ENCODE data around the gene PEX14.

PEX14 gene

GRCh38 chr1:10632691-10633090 is 157.9 kb downstream of the PEX14 start:
- no peak for DNase-seq (ENCODE audit: low read depth)
- TF ChIP-seq, protein P1, sequence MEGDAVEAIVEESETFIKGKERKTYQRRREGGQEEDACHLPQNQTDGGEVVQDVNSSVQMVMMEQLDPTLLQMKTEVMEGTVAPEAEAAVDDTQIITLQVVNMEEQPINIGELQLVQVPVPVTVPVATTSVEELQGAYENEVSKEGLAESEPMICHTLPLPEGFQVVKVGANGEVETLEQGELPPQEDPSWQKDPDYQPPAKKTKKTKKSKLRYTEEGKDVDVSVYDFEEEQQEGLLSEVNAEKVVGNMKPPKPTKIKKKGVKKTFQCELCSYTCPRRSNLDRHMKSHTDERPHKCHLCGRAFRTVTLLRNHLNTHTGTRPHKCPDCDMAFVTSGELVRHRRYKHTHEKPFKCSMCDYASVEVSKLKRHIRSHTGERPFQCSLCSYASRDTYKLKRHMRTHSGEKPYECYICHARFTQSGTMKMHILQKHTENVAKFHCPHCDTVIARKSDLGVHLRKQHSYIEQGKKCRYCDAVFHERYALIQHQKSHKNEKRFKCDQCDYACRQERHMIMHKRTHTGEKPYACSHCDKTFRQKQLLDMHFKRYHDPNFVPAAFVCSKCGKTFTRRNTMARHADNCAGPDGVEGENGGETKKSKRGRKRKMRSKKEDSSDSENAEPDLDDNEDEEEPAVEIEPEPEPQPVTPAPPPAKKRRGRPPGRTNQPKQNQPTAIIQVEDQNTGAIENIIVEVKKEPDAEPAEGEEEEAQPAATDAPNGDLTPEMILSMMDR (conservative IDR thresholded peaks at IDR 0.05; ENCODE audit: low read depth, low read length), result no peak

GRCh38 chr1:10633416-10633815 is 158.7 kb downstream of the PEX14 start:
- no peak overlapping the region for H3K4me3 ChIP-seq (ENCODE audit: low read length)
- DNase-seq (ENCODE audit: low read depth), result no peak
- TF ChIP-seq, protein P1 (conservative IDR thresholded peaks at IDR 0.05; ENCODE audit: low read depth, low read length), result no peak

More at GRCh38 chr1:10632691-10633090, 157.9 kb downstream of the PEX14 start:
- no peak overlapping the region for H3K4me3 ChIP-seq (ENCODE audit: low read length)

- no peak overlapping the region for H3K4me3 ChIP-seq (ENCODE audit: low read length)
- TF ChIP-seq, protein P1 (conservative IDR thresholded peaks at IDR 0.05; ENCODE audit: low read depth, low read length), result no peak
- DNase-seq (ENCODE audit: low read depth), result no peak
Measured at GRCh38 chr1:10634075-10634427, 159.3 kb downstream of the PEX14 start.

DNA sequence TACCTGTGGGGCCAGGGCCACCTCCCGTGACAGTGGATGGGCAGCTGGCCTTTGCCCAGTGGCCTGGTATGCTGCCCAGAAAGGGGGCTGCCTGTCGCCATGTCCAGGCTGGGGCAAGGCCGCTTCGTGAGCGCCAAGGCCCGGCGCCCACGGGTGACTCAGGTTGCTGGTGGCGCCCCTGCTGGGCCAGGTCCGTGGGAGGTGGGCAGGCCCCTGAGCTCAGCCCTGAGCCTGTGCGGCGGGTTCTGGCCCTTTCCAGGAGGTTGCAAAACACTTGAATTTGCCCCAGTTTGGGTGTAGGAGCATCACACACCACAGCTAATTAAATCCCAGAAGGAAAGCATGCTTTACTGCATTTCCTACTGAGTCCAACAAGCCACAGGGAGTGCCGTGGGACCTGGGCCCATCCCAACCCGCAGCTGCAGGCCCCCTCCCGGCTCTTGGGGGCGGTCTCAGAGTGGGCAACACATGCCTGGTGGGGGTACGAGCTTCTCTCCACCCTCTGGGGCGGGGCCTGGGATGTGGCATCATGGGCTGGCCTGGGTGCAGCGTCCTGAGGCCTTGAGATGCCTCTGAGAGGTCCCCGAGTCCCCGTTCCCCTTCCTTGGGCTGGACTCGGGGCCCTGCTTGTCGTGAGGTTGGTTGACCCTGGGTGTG is 159.8 kb downstream of the PEX14 start:
- DNase-seq (ENCODE audit: low read depth), result no peak
- H3K4me3 ChIP-seq (ENCODE audit: low read length), result no peak overlapping the region
- TF ChIP-seq, protein P1 (conservative IDR thresholded peaks at IDR 0.05; ENCODE audit: low read depth, low read length), result no peak

DNA sequence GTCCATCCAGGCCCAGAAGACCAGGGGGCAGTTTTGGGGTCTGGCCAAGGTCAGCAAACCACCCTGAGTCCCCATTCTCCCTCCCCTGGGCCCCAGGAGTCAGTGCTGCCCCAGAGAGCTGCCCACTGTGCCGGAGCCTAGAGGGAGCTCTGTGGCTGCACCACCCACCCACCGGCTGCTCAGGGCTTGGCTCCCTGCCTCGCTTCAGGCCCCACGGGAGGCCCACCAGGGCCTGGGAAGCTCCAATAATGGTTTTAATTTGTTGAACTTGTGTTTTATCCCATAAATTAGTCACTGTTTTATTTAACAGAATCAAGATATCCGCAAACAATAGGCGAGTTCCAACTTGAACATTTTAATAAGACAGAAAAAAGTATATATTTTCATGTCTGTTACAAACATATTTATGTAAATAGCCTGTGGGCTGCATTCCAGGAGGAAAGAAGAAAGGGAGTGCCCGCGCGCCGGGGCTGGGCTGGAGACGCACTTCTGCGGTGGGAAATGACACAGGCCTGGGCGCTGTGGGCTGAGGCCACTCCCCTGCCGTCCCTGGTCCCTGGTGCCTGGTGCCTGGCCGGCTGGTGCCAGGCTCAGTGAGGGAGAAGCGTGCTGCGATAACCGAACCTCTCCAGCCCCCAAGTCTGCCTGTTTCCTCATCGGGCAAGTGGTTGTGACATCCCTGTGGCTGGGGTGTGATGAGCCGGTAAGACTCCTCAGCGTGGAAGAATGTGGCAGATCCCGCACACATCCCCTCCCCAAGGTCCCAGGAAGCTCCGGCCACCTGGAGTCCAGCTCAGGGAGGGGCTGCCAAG is 160.5 kb downstream of the PEX14 start:
- no peak for DNase-seq (ENCODE audit: low read depth)
- H3K4me3 ChIP-seq (ENCODE audit: low read length), result no peak overlapping the region
- TF ChIP-seq, protein P1 (conservative IDR thresholded peaks at IDR 0.05; ENCODE audit: low read depth, low read length), result no peak

DNA sequence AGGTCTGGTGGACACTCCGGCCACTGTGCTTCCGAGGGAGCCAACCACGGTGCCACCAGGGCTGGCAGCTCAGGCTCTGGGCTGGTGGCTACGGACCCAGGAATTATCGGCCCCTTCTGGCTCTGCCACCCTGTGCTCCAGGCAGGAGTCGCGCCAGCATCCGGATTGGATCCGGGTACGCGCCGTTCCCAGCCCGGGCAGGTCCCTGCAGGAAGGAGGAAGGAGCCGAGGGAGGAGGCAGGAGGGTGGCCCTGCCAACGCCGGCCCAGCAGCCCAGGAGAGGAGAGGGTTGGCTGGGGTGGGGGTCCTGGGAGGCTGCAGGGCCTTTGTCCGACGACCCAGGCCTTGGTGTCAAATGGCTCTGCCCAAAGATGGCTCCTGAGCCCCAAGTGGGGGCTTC is 161.2 kb downstream of the PEX14 start:
- H3K4me3 ChIP-seq (ENCODE audit: low read length), result no peak overlapping the region
- TF ChIP-seq, protein P1 (conservative IDR thresholded peaks at IDR 0.05; ENCODE audit: low read depth, low read length), result no peak
- DNase-seq (ENCODE audit: low read depth), result no peak

GRCh38 chr1:10637400-10637799 is 162.7 kb downstream of the PEX14 start:
- no peak for DNase-seq (ENCODE audit: low read depth)
- TF ChIP-seq, protein P1 (conservative IDR thresholded peaks at IDR 0.05; ENCODE audit: low read depth, low read length), result no peak
- H3K4me3 ChIP-seq (ENCODE audit: low read length), result no peak overlapping the region
